ENCODE data around the gene CBL.
"Not testable (repeated sequence)": the region's sequence is repeated elsewhere in the genome, so short reads cannot be mapped to it uniquely, and the experiment has no call there.

CBL gene

DNA sequence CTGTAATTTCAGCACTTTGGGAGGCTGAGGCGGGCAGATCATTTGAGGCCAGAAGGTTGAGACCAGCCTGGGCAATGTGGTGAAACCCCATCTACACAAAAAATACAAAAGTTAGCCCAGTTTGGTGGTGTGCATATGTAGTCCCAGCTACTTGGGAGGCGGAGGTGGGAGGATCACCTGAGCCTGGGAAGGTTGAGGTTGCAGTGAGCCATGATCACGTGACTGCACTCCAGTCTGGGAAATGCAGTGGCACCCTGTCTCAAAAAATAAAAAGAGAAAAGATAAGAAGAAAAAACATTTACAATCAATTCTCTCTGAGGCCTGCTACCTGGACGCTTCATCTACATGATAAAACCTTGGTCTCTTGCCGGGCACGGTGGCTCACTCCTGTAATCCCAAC lies 7.2 kb upstream of the CBL start:
- DNase-seq (ENCODE audit: low read depth) = no peak
- no peak for TF ChIP-seq POLR2A (IDR thresholded peaks at IDR 0.05; ENCODE audit: extremely low read depth, insufficient read length)
- TF ChIP-seq MYC (IDR thresholded peaks at IDR 0.05; ENCODE audit: low read depth, low read length) = no peak
- TF ChIP-seq, protein P1, sequence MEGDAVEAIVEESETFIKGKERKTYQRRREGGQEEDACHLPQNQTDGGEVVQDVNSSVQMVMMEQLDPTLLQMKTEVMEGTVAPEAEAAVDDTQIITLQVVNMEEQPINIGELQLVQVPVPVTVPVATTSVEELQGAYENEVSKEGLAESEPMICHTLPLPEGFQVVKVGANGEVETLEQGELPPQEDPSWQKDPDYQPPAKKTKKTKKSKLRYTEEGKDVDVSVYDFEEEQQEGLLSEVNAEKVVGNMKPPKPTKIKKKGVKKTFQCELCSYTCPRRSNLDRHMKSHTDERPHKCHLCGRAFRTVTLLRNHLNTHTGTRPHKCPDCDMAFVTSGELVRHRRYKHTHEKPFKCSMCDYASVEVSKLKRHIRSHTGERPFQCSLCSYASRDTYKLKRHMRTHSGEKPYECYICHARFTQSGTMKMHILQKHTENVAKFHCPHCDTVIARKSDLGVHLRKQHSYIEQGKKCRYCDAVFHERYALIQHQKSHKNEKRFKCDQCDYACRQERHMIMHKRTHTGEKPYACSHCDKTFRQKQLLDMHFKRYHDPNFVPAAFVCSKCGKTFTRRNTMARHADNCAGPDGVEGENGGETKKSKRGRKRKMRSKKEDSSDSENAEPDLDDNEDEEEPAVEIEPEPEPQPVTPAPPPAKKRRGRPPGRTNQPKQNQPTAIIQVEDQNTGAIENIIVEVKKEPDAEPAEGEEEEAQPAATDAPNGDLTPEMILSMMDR (IDR thresholded peaks at IDR 0.05; ENCODE audit: low read depth, low read length) = no peak
- TF ChIP-seq, protein P2, sequence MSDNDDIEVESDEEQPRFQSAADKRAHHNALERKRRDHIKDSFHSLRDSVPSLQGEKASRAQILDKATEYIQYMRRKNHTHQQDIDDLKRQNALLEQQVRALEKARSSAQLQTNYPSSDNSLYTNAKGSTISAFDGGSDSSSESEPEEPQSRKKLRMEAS (IDR thresholded peaks at IDR 0.05; ENCODE audit: low read depth, low read length) = no peak
- no peak overlapping the region for H3K4me3 ChIP-seq (ENCODE audit: low read depth, low read length)

DNA sequence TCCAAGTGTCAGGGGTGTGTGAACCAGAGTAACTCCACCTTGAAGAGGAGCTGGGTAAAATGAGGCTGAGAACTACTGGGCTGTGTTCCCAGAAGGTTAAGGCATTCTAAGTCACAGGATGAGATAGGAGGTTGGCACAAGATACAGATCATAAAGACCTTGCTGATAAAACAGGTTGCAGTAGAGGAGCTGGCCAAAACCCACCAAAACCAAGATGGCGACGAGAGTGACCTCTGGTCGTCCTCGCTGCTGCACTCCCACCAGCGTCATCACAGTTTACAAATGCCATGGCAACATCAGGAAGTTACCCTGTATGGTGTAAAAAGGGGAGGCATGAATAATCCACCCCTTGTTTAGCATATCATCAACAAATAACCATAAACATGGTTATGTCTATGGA lies 4.9 kb upstream of the CBL start:
- not testable (repeated sequence) for DNase-seq (ENCODE audit: low read depth)

DNA sequence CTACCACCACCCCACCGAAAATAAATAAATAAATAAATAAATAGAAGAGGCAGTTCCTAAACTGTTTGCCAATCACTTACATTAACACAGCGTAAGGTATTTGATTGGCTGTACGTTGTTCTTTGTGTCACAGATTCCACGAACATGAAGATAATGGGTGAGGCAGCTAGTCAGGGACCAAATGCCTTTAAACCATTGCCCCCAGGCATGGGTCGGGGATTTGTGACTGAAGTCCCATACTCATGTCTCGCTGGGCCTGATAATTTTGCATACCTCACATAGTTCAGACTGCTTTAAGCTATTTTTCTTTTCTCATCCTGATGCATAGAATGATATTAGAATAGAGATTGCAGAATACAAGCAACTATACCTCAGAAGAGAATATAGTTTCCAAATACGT lies 3.6 kb upstream of the CBL start:
- no peak overlapping the region for H3K4me3 ChIP-seq (ENCODE audit: low read depth, low read length)
- TF ChIP-seq, protein P2 (IDR thresholded peaks at IDR 0.05; ENCODE audit: low read depth, low read length) = no peak
- TF ChIP-seq POLR2A (IDR thresholded peaks at IDR 0.05; ENCODE audit: extremely low read depth, insufficient read length) (no peak), MYC (IDR thresholded peaks at IDR 0.05; ENCODE audit: low read depth, low read length) (no peak)
- TF ChIP-seq, protein P1 (IDR thresholded peaks at IDR 0.05; ENCODE audit: low read depth, low read length) = no peak
- DNase-seq (ENCODE audit: low read depth) = no peak

More for the DNA sequence above, 4.9 kb upstream of the CBL start:
- H3K4me3 ChIP-seq (ENCODE audit: low read depth, low read length) = not testable (repeated sequence)

DNA sequence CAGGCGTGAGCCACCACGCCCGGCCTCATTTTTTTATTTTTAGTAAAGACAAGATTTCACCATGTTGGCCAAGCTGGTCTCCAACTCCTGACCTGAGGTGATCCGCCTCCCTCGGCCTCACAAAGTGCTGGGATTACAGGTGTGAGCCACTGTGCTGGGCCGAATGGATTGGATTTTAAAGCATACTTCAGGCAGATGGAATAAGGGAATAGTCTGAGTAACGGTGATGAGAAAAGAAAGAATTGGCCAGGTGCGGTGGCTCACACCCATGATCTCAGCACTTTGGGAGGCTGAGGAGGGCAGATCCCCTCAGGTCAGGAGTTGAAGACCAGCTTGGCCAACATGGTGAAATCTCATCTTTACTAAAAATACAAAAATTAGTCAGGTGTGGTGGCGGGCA lies 2.1 kb upstream of the CBL start:
- DNase-seq (ENCODE audit: low read depth) = no peak
- TF ChIP-seq MYC (IDR thresholded peaks at IDR 0.05; ENCODE audit: low read depth, low read length) = no peak
- TF ChIP-seq, protein P2 (IDR thresholded peaks at IDR 0.05; ENCODE audit: low read depth, low read length) = no peak
- TF ChIP-seq, protein P1 (IDR thresholded peaks at IDR 0.05; ENCODE audit: low read depth, low read length) = no peak
- TF ChIP-seq POLR2A (IDR thresholded peaks at IDR 0.05; ENCODE audit: extremely low read depth, insufficient read length) = no peak
- no peak overlapping the region for H3K4me3 ChIP-seq (ENCODE audit: low read depth, low read length)

DNA sequence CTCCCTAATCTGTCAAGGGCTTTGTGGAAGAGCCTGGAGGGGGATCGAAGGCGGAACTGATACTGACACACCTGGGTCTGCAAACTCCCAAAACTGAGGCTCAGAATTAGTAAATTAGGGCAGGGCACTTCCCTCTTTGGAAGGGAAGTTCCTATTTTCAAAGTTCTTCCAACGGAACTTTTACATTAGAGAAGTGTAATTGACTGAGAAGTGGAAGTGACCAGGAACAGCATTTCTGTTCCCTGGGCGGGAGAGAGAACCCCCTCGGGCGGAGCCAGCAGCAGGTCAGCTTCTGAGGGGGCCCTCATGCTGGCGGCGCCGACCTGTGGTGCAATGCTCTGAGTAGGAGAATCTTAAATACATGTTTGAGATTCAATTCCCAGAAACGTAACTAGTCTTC lies 1.1 kb upstream of the CBL start:
- DNase-seq (ENCODE audit: low read depth) = peak; percentile 78
- TF ChIP-seq, protein P2 (IDR thresholded peaks at IDR 0.05; ENCODE audit: low read depth, low read length) = 0 out of 2 replicates have a peak, but pooled peaks have one; percentile 17
- TF ChIP-seq, protein P1 (IDR thresholded peaks at IDR 0.05; ENCODE audit: low read depth, low read length) = no peak
- TF ChIP-seq POLR2A (IDR thresholded peaks at IDR 0.05; ENCODE audit: extremely low read depth, insufficient read length) (no peak), MYC (IDR thresholded peaks at IDR 0.05; ENCODE audit: low read depth, low read length) (peak; percentile 20; the same call in 1 of the 2 replicates)
- peak overlapping the region; percentile 65 for H3K4me3 ChIP-seq (ENCODE audit: low read depth, low read length)

DNA sequence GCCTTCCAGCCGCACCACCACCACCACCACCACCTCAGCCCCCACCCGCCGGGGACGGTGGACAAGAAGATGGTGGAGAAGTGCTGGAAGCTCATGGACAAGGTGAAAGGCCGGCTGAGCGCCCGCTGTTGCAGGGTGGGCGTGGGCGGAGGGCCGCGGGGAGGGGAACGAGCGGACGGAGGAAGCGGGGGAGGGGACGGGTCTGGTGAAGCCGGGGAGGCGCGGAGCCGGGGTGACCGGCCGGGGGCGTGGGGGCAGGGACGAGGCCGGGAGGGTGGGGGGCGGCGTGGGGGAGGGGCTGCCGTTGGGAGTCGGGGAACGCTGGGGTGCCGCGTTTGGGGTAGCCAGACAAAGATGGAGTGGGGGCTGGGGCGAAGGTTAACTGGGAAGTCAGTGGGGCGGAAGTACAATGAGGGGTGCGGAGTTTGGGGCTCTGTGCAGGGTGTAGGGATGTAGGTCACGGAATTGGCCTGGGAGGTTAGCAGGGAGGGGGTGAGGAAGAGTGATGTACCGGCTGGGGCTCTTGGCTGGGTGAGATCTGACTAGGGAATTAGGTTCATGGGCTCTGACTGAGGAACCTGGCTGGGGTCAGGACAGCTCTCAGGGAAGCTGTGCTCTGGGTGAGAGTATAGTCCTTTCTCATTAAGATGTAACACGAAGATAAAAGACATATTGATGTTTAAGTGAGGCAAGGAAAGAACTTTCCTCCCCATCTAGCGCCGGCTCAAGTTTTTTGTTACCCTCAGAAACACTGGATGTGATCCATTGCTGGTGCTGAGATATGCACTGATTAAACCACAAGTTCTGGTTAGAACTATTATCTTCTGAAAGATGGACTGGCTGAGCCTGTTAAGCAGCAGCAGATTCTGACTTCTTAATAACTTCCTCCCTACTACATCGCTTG lies 624 bp downstream of the CBL start:
- H3K4me3 ChIP-seq (ENCODE audit: low read depth, low read length) = peak overlapping the region; percentile 87
- peak; percentile 73 for DNase-seq (ENCODE audit: low read depth)
- TF ChIP-seq POLR2A (IDR thresholded peaks at IDR 0.05; ENCODE audit: extremely low read depth, insufficient read length) (no peak), MYC (IDR thresholded peaks at IDR 0.05; ENCODE audit: low read depth, low read length) (no peak)
- TF ChIP-seq, protein P1 (IDR thresholded peaks at IDR 0.05; ENCODE audit: low read depth, low read length) = no peak
- TF ChIP-seq, protein P2 (IDR thresholded peaks at IDR 0.05; ENCODE audit: low read depth, low read length) = no peak
